Osteoblast (primary cell): ENCODE data around the gene PFDN4. TPM values are rescaled to one million over a fixed set of nuclear protein-coding genes. Genes with fewer than 3 reads are reported as not detected.

Experiments
- DNase-seq: peaks from one replicate; pipeline ENCODE4 v3.0.0; 2011; ENCODE audit warnings: low spot score, mixed read lengths; ENCODE audit not compliant: insufficient read length; ENCODE audit errors: missing footprints
- H2AFZ ChIP-seq: 2 replicates; pipeline ENCODE4 v1.6.0; 2011; ENCODE audit warnings: mild to moderate bottlenecking, low read length
- H3K27ac ChIP-seq: 2 replicates; pipeline ENCODE4 v1.5.1; 2011; ENCODE audit warnings: mild to moderate bottlenecking, low read depth, low read length, moderate library complexity
- H3K27me3 ChIP-seq: 2 replicates; pipeline ENCODE4 v1.6.0; 2012; ENCODE audit warnings: mild to moderate bottlenecking, control low read depth, inconsistent platforms, low read length, moderate library complexity; ENCODE audit not compliant: insufficient read depth
- H3K36me3 ChIP-seq: 2 replicates; pipeline ENCODE4 v1.5.1; 2011; ENCODE audit warnings: mild to moderate bottlenecking, low read length, control low read depth, moderate library complexity; ENCODE audit not compliant: insufficient read depth
- H3K4me1 ChIP-seq: 2 replicates; pipeline ENCODE4 v1.5.1; 2011; ENCODE audit warnings: mild to moderate bottlenecking, low read length, control low read depth, moderate library complexity; ENCODE audit not compliant: insufficient read depth
- H3K4me2 ChIP-seq: 2 replicates; pipeline ENCODE4 v1.6.0; 2011; ENCODE audit warnings: mild to moderate bottlenecking, low read length; ENCODE audit not compliant: insufficient read depth
- H3K4me3 ChIP-seq: fragments of 200-600 bp; sonication (generic); 3 replicates; pipeline ENCODE4 v1.5.1; 2012; ENCODE audit warnings: mild to moderate bottlenecking, low read length, inconsistent platforms; ENCODE audit not compliant: insufficient read depth
- H3K79me2 ChIP-seq: 2 replicates; pipeline ENCODE4 v1.6.0; 2012; ENCODE audit warnings: mild to moderate bottlenecking, low read length, control low read depth, inconsistent platforms; ENCODE audit not compliant: insufficient read depth
- H3K9me3 ChIP-seq: 2 replicates; pipeline ENCODE4 v1.5.1; 2011; ENCODE audit warnings: low read depth, low read length, control low read depth
- H4K20me1 ChIP-seq: 2 replicates; pipeline ENCODE4 v1.6.0; 2012; ENCODE audit warnings: mild to moderate bottlenecking, low read length, control low read depth; ENCODE audit not compliant: insufficient read depth
- CTCF ChIP-seq: IDR thresholded peaks from 2 replicates; pipeline ENCODE4 v1.5.1; 2011; ENCODE audit warnings: mild to moderate bottlenecking, low read depth, low read length, moderate library complexity; ENCODE audit errors: extremely low read depth
- total RNA-seq: library from RNA; depleted of rRNA; stranded (reverse); fragments of >200 nt; gene quantifications from 2 replicates; pipeline ENCODE4 v1.2.3, GENCODE V29; 2012

Gene PFDN4
- total RNA-seq, 1 donor: 93.0 TPM

- Histone ChIP-seq H2AFZ (no peak overlapping the region), H3K4me3 (no peak overlapping the region), H3K4me2 (no peak overlapping the region), H3K9me3 (no peaks in the 10 kb centered on the region), H3K79me2 (no peaks in the 10 kb centered on the region), H3K36me3 (no peaks in the 10 kb centered on the region), H3K27ac (no peak overlapping the region), H4K20me1 (no peaks in the 10 kb centered on the region), H3K27me3 (peaks cover 75% of the 10 kb centered on the region), H3K4me1 (peaks cover 8% of the 10 kb centered on the region)
- TF ChIP-seq CTCF: no peak
- no peak for DNase-seq
These were observed 37.8 kb upstream of the PFDN4 start for GRCh38 chr20:54170026-54170471.

GRCh38 chr20:54170963-54171362 is 36.9 kb upstream of the PFDN4 start:
- H2AFZ ChIP-seq: no peak overlapping the region
- H3K79me2 ChIP-seq: no peaks in the 10 kb centered on the region
- no peak for TF ChIP-seq CTCF
- no peak for DNase-seq
- no peak overlapping the region for H3K27ac ChIP-seq
- no peak overlapping the region for H3K4me2 ChIP-seq
- H4K20me1 ChIP-seq: no peaks in the 10 kb centered on the region
- no peaks in the 10 kb centered on the region for H3K9me3 ChIP-seq
- no peak overlapping the region for H3K4me3 ChIP-seq
- no peaks in the 10 kb centered on the region for H3K36me3 ChIP-seq
- H3K27me3 ChIP-seq: peaks cover 73% of the 10 kb centered on the region
- H3K4me1 ChIP-seq: peaks cover 8% of the 10 kb centered on the region

- H3K36me3 ChIP-seq: no peaks in the 10 kb centered on the region
- H3K27me3 ChIP-seq: peaks cover 67% of the 10 kb centered on the region
- H2AFZ ChIP-seq: no peak overlapping the region
- H3K4me3 ChIP-seq: no peak overlapping the region
- DNase-seq: no peak
- H4K20me1 ChIP-seq: no peaks in the 10 kb centered on the region
- peaks cover 8% of the 10 kb centered on the region for H3K4me1 ChIP-seq
- no peaks in the 10 kb centered on the region for H3K9me3 ChIP-seq
- H3K79me2 ChIP-seq: no peaks in the 10 kb centered on the region
- no peak overlapping the region for H3K4me2 ChIP-seq
- H3K27ac ChIP-seq: no peak overlapping the region
- TF ChIP-seq CTCF: no peak
These were observed 35.4 kb upstream of the PFDN4 start for GRCh38 chr20:54172532-54172855.

GRCh38 chr20:54172856-54173652 is 34.8 kb upstream of the PFDN4 start:
- Histone ChIP-seq H3K4me2 (no peak overlapping the region), H3K4me3 (no peak overlapping the region), H2AFZ (no peak overlapping the region), H3K4me1 (peaks cover 8% of the 10 kb centered on the region), H3K79me2 (no peaks in the 10 kb centered on the region), H3K27ac (no peak overlapping the region), H3K36me3 (no peaks in the 10 kb centered on the region), H3K27me3 (peaks cover 63% of the 10 kb centered on the region), H4K20me1 (no peaks in the 10 kb centered on the region), H3K9me3 (no peaks in the 10 kb centered on the region)
- no peak for TF ChIP-seq CTCF
- DNase-seq: no peak
